Tibial artery (tissue), 4 donors: ENCODE results near the gene LAMA2.

Experiments
- DNase-seq, 2 donors: peaks; one replicate each; pipeline ENCODE4 v3.0.0-alpha.2; 2019
- H3K27ac ChIP-seq, 2 donors: fragments of 200-600 bp; sonication (generic) in 1 of 2; 1 replicate in 1 of 2; 2 replicates in 1 of 2; pipeline ENCODE4 v1.5.1; 2018 to 2019; ENCODE audit warnings: mild to moderate bottlenecking in 1 of 2
- H3K27me3 ChIP-seq, 2 donors: fragments of 200-600 bp; sonication (generic) in 1 of 2; one replicate each; pipeline versions ENCODE4 v1.5.1 to v1.6.0; 2016 to 2019
- H3K36me3 ChIP-seq, 3 donors: fragments of 200-600 bp; sonication (generic) in 2 of 3; one replicate each; pipeline ENCODE4 v1.5.1; 2016 to 2019; ENCODE audit warnings: mild to moderate bottlenecking in 2 of 3
- H3K4me1 ChIP-seq, 4 donors: fragments of 200-600 bp; sonication (generic) in 2 of 4; 1 replicate in 3 of 4; 2 replicates in 1 of 4; pipeline ENCODE4 v1.5.1; 2016 to 2019
- H3K4me3 ChIP-seq, 2 donors: fragments of 200-600 bp; sonication (generic) in 1 of 2; 1 replicate in 1 of 2; 2 replicates in 1 of 2; pipeline ENCODE4 v1.5.1; 2018 to 2019; ENCODE audit warnings: mild to moderate bottlenecking in 2 of 2
- H3K9me3 ChIP-seq, 3 donors: fragments of 200-600 bp; sonication (generic) in 1 of 3; one replicate each; pipeline ENCODE4 v1.5.1; 2016 to 2019
- intact Hi-C: fragments of 100-400 bp; cut with DNase I; formaldehyde crosslinking; loops from one replicate; pipeline ENCODE4 v1.15.0; 2023; ENCODE audit warnings: low total_unique reads
- TF ChIP-seq, protein P1 (sequence below), 2 experiments: fragments of 200-600 bp in 1 of 2; fragments of 450-650 bp in 1 of 2; IDR thresholded peaks; one replicate each; pipeline ENCODE4 v1.5.1; 2017 to 2019; ENCODE audit warnings: antibody characterized with exemption in 2 of 2, mild to moderate bottlenecking in 1 of 2, moderate library complexity in 1 of 2

LAMA2 gene

DNA sequence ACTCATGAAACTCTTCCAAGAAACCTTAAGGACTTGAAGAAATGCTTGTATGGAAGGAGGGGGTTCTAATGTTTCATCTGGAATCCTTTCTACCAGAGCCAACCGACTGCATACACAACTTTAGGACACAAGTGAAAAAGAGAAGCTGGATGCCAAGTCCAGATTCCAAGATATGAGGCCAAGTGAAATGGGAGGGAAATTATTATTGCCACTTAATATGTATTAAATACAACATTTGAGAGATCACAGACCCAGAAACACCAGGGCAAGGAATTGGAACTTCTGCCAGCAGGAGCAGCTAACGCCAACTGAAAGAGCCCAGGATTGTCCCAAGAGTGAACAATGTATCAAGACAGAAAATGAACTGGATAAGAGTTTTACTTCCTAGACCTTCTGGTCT, 682.9 kb downstream of the LAMA2 start:
- intact Hi-C loops, result loop anchor here (2.0 kb wide), 1 partner anchor 15 kb away; no protein-coding TSS in a partner anchor
- TF ChIP-seq, protein P1, sequence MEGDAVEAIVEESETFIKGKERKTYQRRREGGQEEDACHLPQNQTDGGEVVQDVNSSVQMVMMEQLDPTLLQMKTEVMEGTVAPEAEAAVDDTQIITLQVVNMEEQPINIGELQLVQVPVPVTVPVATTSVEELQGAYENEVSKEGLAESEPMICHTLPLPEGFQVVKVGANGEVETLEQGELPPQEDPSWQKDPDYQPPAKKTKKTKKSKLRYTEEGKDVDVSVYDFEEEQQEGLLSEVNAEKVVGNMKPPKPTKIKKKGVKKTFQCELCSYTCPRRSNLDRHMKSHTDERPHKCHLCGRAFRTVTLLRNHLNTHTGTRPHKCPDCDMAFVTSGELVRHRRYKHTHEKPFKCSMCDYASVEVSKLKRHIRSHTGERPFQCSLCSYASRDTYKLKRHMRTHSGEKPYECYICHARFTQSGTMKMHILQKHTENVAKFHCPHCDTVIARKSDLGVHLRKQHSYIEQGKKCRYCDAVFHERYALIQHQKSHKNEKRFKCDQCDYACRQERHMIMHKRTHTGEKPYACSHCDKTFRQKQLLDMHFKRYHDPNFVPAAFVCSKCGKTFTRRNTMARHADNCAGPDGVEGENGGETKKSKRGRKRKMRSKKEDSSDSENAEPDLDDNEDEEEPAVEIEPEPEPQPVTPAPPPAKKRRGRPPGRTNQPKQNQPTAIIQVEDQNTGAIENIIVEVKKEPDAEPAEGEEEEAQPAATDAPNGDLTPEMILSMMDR (IDR thresholded peaks at IDR 0.05), result no peak
- DNase-seq, result no peak

More for the DNA sequence above, 682.9 kb downstream of the LAMA2 start:
- Histone ChIP-seq H3K4me1 (no peaks in the 10 kb centered on the region), H3K27ac (no peak overlapping the region), H3K27me3 (no peaks in the 10 kb centered on the region), H3K4me3 (no peak overlapping the region), H3K36me3 (no peaks in the 10 kb centered on the region), H3K9me3 (no peaks in the 10 kb centered on the region)
